ENCODE results near the gene AVL9. TPM values are rescaled to one million over a fixed set of nuclear protein-coding genes. Genes with fewer than 3 reads are reported as not detected.
A peak's percentile ranks its signal among the peaks of the same experiment; 100 is the strongest.

AVL9 gene
- total and polyA plus RNA-seq, 2 of the 13 experiments (the other 11 are each of a cell fraction or from before 2014, with no cell fraction given): 29.9 to 48.0 TPM

DNA sequence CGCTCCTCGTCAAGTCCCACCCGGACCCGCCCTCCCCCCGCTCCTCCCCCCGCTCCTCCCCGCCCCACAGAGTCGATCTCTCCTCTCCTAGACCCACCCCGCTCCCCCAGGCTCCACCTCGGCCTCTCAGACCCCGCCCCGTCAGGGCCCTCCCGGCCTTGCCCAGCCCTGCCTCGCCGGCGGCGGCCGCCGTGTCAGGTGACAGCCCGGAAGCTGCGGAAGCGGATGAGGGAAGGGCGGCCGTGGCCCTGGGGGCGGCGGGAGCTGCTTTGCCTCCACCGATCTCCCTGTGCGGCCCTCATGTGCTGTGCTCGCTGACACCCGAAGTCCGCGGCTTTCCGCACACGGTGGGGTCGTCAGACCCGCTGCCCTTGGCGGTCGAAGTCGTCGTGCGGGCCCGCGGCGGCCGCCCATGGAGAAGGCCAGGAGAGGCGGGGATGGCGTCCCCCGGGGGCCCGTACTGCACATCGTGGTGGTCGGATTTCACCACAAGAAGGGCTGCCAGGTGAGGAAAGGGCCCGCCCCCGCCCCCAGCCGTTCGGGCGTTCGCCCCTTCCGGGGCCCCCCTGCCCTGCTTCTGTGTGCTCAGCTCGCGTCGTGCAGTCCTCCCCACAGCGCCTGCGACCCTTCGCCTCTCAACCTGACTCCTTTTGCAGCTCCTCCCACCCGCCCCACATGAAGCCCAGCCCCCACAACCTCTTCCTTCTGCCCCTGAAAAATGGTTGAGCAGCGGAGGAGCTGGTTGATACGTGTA lies at the start of gene AVL9 (continued):
- no peak for TF ChIP-seq NR2F6 (IDR thresholded peaks at IDR 0.05)
- TF ChIP-seq NR2F6 (CRISPR knock-in tag; IDR thresholded peaks at IDR 0.05): no peak
- TF ChIP-seq ZNF331 (CRISPR knock-in tag; IDR thresholded peaks at IDR 0.05): peak; percentile 76
- peak; percentile 71 for TF ChIP-seq NR2C2 (CRISPR knock-in tag; IDR thresholded peaks at IDR 0.05; ENCODE audit: borderline replicate concordance)
- TF ChIP-seq SKI (IDR thresholded peaks at IDR 0.05; ENCODE audit: partially characterized antibody): peak; percentile 51
- peak; percentile 63; the same call in 1 of the 2 replicates for TF ChIP-seq ZNF761 (CRISPR knock-in tag; conservative IDR thresholded peaks at IDR 0.05)
- TF ChIP-seq ZNF12 (CRISPR knock-in tag; IDR thresholded peaks at IDR 0.05): no peak; the same call in 1 of the 2 replicates
- TF ChIP-seq, protein P1, sequence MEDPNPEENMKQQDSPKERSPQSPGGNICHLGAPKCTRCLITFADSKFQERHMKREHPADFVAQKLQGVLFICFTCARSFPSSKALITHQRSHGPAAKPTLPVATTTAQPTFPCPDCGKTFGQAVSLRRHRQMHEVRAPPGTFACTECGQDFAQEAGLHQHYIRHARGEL (CRISPR knock-in tag; IDR thresholded peaks at IDR 0.05): no peak
- no peak; the same call in 1 of the 2 replicates for TF ChIP-seq ZNF724P (CRISPR knock-in tag; IDR thresholded peaks at IDR 0.05; ENCODE audit: borderline replicate concordance)
- TF ChIP-seq CBFB (CRISPR knock-in tag; IDR thresholded peaks at IDR 0.05): peak; percentile 82
- TF ChIP-seq SNAI1 (CRISPR knock-in tag; IDR thresholded peaks at IDR 0.05; ENCODE audit: borderline replicate concordance): no peak
- no peak for TF ChIP-seq MEF2D (CRISPR knock-in tag; IDR thresholded peaks at IDR 0.05)
- TF ChIP-seq, protein P2, sequence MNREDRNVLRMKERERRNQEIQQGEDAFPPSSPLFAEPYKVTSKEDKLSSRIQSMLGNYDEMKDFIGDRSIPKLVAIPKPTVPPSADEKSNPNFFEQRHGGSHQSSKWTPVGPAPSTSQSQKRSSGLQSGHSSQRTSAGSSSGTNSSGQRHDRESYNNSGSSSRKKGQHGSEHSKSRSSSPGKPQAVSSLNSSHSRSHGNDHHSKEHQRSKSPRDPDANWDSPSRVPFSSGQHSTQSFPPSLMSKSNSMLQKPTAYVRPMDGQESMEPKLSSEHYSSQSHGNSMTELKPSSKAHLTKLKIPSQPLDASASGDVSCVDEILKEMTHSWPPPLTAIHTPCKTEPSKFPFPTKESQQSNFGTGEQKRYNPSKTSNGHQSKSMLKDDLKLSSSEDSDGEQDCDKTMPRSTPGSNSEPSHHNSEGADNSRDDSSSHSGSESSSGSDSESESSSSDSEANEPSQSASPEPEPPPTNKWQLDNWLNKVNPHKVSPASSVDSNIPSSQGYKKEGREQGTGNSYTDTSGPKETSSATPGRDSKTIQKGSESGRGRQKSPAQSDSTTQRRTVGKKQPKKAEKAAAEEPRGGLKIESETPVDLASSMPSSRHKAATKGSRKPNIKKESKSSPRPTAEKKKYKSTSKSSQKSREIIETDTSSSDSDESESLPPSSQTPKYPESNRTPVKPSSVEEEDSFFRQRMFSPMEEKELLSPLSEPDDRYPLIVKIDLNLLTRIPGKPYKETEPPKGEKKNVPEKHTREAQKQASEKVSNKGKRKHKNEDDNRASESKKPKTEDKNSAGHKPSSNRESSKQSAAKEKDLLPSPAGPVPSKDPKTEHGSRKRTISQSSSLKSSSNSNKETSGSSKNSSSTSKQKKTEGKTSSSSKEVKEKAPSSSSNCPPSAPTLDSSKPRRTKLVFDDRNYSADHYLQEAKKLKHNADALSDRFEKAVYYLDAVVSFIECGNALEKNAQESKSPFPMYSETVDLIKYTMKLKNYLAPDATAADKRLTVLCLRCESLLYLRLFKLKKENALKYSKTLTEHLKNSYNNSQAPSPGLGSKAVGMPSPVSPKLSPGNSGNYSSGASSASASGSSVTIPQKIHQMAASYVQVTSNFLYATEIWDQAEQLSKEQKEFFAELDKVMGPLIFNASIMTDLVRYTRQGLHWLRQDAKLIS (CRISPR knock-in tag; IDR thresholded peaks at IDR 0.05): no peak
- TF ChIP-seq SIN3B (IDR thresholded peaks at IDR 0.05; ENCODE audit: low read length): no peak
- peak; percentile 91 for TF ChIP-seq ZFP90 (CRISPR knock-in tag; IDR thresholded peaks at IDR 0.05; ENCODE audit: borderline replicate concordance)
- no peak for TF ChIP-seq KDM6A (CRISPR knock-in tag; IDR thresholded peaks at IDR 0.05; ENCODE audit: low read depth)
- no peak for TF ChIP-seq ZNF224 (CRISPR knock-in tag; IDR thresholded peaks at IDR 0.05)
- TF ChIP-seq ZNF605 (CRISPR knock-in tag; IDR thresholded peaks at IDR 0.05): peak; percentile 61; the same call in 1 of the 2 replicates
- TF ChIP-seq, protein P3, sequence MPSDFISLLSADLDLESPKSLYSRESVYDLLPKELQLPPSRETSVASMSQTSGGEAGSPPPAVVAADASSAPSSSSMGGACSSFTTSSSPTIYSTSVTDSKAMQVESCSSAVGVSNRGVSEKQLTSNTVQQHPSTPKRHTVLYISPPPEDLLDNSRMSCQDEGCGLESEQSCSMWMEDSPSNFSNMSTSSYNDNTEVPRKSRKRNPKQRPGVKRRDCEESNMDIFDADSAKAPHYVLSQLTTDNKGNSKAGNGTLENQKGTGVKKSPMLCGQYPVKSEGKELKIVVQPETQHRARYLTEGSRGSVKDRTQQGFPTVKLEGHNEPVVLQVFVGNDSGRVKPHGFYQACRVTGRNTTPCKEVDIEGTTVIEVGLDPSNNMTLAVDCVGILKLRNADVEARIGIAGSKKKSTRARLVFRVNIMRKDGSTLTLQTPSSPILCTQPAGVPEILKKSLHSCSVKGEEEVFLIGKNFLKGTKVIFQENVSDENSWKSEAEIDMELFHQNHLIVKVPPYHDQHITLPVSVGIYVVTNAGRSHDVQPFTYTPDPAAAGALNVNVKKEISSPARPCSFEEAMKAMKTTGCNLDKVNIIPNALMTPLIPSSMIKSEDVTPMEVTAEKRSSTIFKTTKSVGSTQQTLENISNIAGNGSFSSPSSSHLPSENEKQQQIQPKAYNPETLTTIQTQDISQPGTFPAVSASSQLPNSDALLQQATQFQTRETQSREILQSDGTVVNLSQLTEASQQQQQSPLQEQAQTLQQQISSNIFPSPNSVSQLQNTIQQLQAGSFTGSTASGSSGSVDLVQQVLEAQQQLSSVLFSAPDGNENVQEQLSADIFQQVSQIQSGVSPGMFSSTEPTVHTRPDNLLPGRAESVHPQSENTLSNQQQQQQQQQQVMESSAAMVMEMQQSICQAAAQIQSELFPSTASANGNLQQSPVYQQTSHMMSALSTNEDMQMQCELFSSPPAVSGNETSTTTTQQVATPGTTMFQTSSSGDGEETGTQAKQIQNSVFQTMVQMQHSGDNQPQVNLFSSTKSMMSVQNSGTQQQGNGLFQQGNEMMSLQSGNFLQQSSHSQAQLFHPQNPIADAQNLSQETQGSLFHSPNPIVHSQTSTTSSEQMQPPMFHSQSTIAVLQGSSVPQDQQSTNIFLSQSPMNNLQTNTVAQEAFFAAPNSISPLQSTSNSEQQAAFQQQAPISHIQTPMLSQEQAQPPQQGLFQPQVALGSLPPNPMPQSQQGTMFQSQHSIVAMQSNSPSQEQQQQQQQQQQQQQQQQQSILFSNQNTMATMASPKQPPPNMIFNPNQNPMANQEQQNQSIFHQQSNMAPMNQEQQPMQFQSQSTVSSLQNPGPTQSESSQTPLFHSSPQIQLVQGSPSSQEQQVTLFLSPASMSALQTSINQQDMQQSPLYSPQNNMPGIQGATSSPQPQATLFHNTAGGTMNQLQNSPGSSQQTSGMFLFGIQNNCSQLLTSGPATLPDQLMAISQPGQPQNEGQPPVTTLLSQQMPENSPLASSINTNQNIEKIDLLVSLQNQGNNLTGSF (CRISPR knock-in tag; IDR thresholded peaks at IDR 0.05): peak; percentile 75; the same call in 1 of the 2 replicates
- TF ChIP-seq MTF1 (CRISPR knock-in tag; IDR thresholded peaks at IDR 0.05): 0 out of 2 replicates have a peak, but pooled peaks have one; percentile 52

All from HepG2 (cell line).